HG03342 (cell line): ENCODE results near the gene AHRR.
"Not testable (repeated sequence)": the region's sequence is repeated elsewhere in the genome, so short reads cannot be mapped to it uniquely, and the experiment has no call there.

Experiments
- ATAC-seq: cut with Tn5 transposase; IDR thresholded peaks from one replicate; pipeline ENCODE4 v1.9.1; 2021; ENCODE audit warnings: mild to moderate bottlenecking, moderate library complexity; ENCODE audit not compliant: unreplicated experiment

Gene AHRR

DNA sequence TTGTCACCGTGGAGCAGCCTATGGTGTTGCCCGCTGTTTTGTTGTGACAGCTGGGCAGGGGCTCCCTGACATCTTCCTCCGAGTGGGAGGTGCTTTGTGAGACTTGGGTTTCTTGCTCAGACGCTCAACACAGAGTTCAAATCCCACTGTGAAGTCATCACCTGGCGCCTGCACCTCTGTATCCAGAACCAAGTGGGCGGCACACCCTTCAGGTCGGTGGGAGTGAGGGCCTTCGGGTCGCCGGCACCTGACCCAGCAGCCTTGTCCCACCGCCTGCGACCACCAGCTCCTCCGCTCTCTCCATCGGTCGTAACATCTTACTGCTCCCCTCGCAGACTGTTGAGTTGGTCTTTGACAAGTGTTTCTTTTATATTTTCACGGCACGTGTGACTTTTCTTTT lies 83.9 kb downstream of the AHRR start:
- ATAC-seq, result no peak

- no peak for ATAC-seq
Observed at GRCh38 chr5:406041-406440, 84.5 kb downstream of the AHRR start.

- ATAC-seq, result no peak
Observed at GRCh38 chr5:407051-407450, 85.5 kb downstream of the AHRR start.

- ATAC-seq, result no peak
Observed at GRCh38 chr5:407801-408268, 86.3 kb downstream of the AHRR start.

DNA sequence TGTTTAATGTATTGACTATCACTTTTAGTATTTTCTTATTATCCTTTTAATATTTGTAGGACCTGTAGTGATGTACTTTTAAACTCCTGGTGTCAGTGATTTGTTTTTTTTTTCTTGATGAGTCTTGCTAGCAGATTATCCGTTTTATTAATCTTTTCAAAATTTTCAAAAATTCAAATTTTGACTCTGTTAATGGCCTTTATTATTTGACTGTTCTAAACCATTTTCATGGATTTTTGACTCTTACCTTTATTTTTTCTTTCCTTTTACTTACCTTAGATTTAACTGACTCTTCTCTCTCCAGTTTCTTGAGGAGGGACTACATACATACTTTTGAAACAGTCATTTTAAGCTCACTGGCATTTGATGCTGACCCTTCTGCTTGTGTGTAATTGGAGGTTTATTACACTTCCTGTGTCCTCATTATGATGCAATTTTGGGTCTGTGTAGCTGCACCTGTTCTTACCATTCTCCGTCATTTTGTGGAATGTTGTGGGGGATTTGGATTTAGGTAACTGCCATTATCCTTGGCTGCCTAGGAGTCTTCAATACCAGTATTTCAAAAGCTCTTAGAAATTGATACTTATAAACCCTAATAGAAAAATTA lies 89.5 kb downstream of the AHRR start:
- no peak for ATAC-seq

GRCh38 chr5:411728-412127 lies 90.2 kb downstream of the AHRR start:
- ATAC-seq, result no peak

DNA sequence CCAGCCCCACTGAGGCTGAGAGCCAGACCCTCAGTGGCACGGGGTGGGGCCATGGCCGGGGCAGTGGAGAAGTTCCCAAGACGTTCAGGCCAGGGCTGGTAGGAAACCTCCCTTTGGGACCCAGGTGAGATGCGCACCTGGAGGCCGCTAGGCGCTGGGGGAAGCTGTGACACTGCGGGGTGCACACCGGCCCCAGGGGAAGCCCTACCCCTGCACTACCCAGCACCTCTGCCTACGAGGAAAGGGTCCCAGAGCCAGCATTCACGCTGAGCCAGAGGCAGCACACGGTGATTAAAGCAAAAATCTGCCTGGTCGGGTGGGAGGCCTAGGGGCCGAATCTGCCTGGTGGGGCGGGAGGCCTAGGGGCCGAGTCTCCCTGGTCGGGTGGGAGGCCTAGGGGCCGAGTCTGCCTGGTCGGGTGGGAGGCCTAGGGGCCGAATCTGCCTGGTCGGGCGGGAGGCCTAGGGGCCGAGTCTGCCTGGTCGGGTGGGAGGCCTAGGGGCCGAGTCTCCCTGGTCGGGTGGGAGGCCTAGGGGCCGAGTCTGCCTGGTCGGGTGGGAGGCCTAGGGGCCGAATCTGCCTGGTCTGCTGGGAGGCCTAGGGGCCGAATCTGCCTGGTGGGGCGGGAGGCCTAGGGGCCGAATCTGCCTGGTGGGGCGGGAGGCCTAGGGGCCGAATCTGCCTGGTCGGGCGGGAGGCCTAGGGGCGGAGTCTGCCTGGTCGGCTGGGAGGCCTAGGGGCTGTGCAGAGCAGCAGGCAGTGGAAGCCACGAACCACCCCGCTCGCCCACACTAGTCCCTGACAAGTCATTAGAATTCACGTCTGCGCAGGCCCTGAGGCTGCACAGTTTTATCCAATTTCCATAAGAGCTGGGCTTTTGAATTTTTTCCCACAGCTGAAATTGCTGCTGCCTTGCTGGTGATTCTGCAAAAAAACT lies 93.7 kb downstream of the AHRR start:
- ATAC-seq, result not testable (repeated sequence)

- ATAC-seq, result no peak
Observed at GRCh38 chr5:415928-416635, 94.6 kb downstream of the AHRR start.

DNA sequence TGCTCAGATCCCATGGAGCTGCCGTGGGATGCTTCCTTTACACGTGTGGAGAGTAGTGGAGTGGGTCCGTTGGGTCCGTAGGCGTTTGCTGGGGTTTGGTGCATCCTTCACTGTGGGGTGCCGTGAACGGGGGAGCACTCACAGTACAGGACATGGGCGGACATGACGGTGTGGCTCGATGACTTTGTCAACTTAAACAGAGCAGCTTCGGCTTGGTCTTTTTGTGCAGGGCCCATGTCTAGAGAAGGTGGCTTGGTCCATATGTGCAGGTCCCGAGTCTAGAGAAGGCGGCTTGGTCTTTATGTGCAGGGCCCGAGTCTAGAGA lies 95.1 kb downstream of the AHRR start:
- no peak for ATAC-seq

DNA sequence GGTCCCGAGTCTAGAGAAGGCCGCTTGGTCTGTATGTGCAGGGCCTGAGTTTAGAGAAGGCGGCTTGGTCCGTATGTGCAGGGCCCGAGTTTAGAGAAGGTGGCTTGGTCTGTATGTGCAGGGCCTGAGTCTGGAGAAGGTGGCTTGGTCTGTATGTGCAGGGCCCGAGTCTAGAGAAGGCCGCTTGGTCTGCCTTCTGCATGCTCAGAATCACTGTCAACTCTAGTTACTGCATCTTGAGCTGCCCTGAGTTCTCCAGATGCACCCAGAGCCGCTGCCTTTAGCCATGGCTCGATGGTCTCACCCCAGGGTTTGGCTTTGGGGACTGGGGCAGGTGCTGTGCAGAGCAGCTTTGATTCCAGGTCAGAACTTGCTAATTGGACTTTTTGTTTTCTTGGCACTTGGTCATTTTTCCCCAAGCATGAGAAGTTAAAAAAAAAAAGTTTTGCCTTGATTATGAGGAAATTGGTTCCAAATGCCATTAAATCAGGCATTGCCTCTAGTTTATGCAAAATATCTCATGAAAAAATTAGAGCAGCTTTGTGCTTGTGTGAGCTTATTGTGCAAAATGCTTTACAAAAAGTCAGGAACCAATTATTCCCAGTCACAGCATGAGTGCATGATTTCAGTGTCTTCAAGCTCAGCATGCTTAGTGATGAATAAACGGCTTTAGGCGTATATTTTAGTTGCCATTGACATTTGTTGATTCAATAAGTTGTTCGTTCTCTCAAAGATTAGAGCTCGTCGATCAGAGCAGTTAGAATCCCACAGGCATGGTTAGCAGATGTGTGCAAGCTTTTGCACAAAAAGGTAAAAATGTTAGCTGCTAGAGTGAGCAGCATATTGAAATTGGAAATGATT lies 96.0 kb downstream of the AHRR start:
- no peak for ATAC-seq

- ATAC-seq, result no peak
Observed at GRCh38 chr5:418162-419121, 96.9 kb downstream of the AHRR start.

GRCh38 chr5:419970-420369 lies 98.5 kb downstream of the AHRR start:
- ATAC-seq, result no peak

DNA sequence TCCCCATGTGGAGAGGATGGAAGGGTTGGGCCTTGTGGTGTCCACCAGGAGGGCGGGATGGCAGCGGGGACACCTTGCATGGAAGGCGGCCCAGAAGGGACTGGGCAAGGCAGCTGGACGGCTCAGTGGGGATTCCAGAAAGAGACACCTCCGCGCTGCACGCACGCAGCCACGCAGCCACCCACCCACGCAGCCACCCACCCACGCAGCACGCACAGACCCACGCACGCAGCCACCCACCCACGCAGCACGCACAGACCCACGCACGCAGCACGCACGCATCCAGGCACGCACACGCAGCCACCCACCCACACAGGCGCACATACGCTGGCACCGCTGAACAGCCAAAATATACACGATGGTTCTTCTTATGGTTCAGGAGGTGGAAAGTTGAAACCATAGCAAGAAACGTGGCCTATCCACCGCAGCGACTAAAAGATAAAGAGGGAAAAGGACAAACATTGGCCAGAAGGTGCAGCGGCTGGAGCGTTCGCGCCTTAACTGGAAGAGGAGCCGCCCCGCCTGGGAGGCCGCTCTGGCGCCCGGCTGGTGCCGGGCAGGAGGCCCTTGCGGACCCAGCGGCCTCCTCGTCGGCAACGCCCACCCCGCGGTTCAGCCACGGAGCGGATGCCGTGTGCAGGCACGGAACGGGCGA lies 99.2 kb downstream of the AHRR start:
- ATAC-seq, result no peak

DNA sequence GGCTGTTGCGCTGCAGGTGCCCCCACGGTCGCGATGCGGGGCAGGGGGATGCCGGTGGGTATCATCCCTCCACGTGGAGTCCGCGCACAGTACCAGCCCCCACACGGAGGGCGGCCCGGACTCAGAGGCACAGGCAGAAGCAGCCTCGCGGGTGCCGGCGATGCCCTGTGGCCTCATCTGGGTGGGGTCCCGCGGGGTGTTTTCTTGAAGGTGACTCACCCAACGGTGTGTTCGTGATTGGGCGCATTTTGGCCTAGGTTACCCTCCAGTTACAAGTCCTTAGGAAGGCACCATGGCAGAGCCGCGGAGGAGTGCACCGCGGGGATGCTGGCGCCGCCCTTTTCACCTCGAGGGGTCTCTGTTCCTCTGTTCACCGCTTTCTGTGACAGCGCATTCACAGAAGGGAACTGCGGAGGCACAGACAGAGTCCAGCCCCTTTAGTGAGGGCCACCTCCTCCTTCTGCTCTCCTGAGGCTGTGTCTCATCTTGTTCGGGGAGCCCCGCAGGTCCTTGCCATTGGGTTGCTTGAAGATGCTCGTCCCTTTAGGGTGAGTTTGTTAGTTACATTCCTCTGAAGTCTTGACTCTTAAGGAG lies 99.9 kb downstream of the AHRR start:
- ATAC-seq, result no peak

DNA sequence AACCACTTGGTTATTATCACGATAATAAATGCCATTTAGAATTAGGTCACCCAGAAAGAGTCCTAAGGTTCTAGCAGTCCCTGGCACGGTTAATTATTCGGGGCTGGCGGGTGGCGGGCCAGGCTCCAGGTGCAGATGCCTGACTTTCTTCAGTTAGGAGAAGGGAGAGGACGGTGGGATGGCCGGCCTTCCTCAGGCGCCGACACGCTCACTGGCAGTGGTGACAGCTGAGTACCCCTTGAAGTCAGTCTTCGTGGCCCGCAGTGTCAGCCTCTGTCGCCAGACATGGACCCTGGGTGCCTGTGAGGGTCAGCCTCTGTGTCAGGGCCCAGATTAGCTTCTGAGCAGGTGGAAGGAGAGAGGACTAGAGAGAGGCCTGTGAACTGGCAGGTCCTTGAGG lies 100.4 kb downstream of the AHRR start:
- ATAC-seq, result no peak

GRCh38 chr5:422323-423232 lies 101.1 kb downstream of the AHRR start:
- ATAC-seq, result no peak

- ATAC-seq, result no peak
Observed at GRCh38 chr5:423233-423565, 101.7 kb downstream of the AHRR start.
